ENCODE data around the gene LSM14A. TPM values are rescaled to one million over a fixed set of nuclear protein-coding genes. Genes with fewer than 3 reads are reported as not detected.

LSM14A gene
- total RNA-seq, 4 donors from 2014 or later = 88.2 to 152 (median 127) TPM

DNA sequence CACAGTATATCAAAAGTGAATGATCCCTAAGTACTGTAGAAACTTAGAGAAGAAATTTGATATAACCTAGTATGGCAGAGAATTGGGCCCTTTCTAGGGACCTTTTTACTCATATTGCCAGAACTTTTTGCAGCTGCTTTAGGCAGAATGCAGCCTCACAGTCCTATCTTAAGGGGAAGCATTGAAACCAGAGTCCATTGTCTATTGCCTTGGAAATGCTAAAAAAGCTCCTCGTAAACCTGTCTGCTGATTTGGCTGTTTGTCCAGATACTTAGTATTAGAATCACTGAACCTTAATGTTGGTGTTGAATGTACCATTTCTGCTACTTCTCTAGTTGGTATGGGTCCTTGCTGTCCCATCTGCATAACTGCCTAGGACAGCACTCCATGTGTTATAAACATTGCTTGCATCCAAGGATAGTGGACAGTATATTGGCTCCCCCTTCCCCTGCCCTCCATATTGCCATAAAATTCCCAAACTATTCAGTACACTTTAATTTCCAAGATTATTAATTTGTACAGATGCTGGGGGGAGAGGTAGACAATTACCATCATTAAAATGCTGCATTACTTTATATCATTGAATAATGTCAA lies 36.1 kb downstream of the LSM14A start:
- no peak overlapping the region for H3K27ac ChIP-seq
- TF ChIP-seq POLR2A (IDR thresholded peaks at IDR 0.05) (no peak), CTCF (IDR thresholded peaks at IDR 0.05) (no peak)
- no peaks in the 10 kb centered on the region for H3K4me1 ChIP-seq
- no peaks in the 10 kb centered on the region for H3K27me3 ChIP-seq
- DNase-seq = no peak
- no peaks in the 10 kb centered on the region for H3K9me3 ChIP-seq
- peaks cover 0 to 69% (median 0%) of the 10 kb centered on the region in 3 donors for H3K36me3 ChIP-seq
- no peak overlapping the region for H3K4me3 ChIP-seq

DNA sequence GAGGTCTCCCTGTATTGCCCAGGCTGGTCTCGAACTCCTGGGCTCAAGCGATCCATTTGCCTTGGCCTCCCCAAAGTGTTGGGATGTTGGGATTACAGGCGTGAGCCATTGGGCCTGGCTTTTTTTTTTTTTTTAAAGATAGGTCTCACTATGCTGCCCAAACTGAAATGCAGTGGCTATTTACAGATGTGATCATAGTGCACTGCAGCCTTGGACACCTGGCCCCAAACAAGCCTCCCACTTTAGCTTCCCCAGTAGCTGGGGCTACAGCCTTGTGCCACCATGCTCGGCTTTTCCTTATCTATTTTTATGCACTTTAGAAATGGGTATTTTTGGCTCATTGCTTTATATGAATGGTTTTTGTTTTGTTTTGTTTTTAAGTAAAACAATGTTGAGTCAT lies 37.4 kb downstream of the LSM14A start:
- Histone ChIP-seq H3K9me3 (no peaks in the 10 kb centered on the region), H3K27me3 (no peaks in the 10 kb centered on the region), H3K27ac (no peak overlapping the region), H3K4me3 (no peak overlapping the region), H3K4me1 (no peaks in the 10 kb centered on the region), H3K36me3 (peaks cover 0 to 82% (median 0%) of the 10 kb centered on the region in 3 donors)
- no peak for TF ChIP-seq CTCF (IDR thresholded peaks at IDR 0.05)
- DNase-seq = no peak

DNA sequence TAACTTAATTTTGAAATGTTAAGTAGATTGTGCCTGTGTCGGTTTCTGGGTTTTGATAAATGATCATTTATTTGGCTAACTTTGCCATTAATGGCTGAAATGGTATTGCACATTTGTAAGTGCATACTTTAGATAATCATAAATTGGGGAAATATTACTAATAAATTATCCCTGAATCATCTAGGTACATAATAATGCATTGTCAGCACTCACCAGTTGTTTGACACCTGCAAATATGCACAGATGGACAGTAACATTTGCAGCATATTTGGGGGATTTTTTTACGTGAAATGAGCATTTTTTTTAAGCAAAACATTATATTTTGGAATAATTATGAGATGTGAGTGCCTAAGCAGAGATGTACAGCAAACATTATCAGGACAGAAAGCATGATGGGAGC lies 41.0 kb downstream of the LSM14A start:
- no peak for TF ChIP-seq POLR2A (IDR thresholded peaks at IDR 0.05)
- TF ChIP-seq CTCF (IDR thresholded peaks at IDR 0.05) = no peak
- DNase-seq = no peak
- Histone ChIP-seq H3K27ac (no peak overlapping the region), H3K27me3 (no peaks in the 10 kb centered on the region), H3K4me3 (no peak overlapping the region), H3K36me3 (peaks cover 0 to 73% (median 0%) of the 10 kb centered on the region in 3 donors), H3K9me3 (no peaks in the 10 kb centered on the region), H3K4me1 (peaks cover 0 to 4% (median 0%) of the 10 kb centered on the region in 4 donors)

- Histone ChIP-seq H3K36me3 (peaks cover 0 to 71% (median 0%) of the 10 kb centered on the region in 3 donors), H3K4me1 (peaks cover 0 to 4% (median 0%) of the 10 kb centered on the region in 4 donors), H3K27ac (no peak overlapping the region), H3K27me3 (no peaks in the 10 kb centered on the region), H3K4me3 (no peak overlapping the region), H3K9me3 (no peaks in the 10 kb centered on the region)
- no peak for DNase-seq
- no peak for TF ChIP-seq CTCF (IDR thresholded peaks at IDR 0.05)
- TF ChIP-seq POLR2A (IDR thresholded peaks at IDR 0.05) = no peak
Measured at GRCh38 chr19:34214040-34214439, 41.7 kb downstream of the LSM14A start.

DNA sequence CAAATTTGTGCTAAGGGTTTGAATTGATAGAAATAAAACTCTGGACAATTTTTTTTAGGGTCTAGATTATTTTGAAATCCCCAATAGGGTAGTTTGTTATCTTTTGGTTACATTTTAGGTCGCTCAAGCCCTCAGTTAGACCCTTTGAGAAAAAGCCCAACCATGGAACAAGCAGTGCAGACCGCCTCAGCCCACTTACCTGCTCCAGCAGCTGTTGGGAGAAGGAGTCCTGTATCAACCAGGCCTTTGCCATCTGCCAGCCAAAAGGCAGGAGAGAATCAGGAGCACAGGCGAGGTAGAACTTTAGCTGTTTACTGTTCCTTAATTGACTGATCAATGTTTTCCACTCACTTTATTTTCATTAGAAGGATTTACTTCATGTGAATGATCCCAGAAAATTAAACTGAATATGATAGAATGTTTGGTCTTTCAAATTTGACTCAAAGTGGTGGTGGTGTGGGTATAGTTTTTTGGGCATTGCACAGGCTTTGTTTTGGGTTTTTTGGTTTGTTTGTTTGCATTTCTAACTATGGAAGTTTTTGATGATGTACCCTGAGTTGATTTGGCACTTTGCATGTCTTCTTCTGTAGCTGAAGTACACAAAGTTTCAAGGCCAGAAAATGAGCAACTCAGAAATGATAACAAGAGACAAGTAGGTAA lies 42.8 kb downstream of the LSM14A start:
- no peak overlapping the region for H3K4me3 ChIP-seq
- no peaks in the 10 kb centered on the region for H3K9me3 ChIP-seq
- peaks cover 0 to 68% (median 0%) of the 10 kb centered on the region in 3 donors for H3K36me3 ChIP-seq
- H3K4me1 ChIP-seq = peaks cover 0 to 4% (median 0%) of the 10 kb centered on the region in 4 donors
- no peak for DNase-seq
- H3K27me3 ChIP-seq = no peaks in the 10 kb centered on the region
- H3K27ac ChIP-seq = no peak overlapping the region
- no peak for TF ChIP-seq POLR2A (IDR thresholded peaks at IDR 0.05)
- no peak for TF ChIP-seq CTCF (IDR thresholded peaks at IDR 0.05)

All from Peyer's patch (tissue), 4 donors.